ENCODE data around the gene PDCD4.

DNA sequence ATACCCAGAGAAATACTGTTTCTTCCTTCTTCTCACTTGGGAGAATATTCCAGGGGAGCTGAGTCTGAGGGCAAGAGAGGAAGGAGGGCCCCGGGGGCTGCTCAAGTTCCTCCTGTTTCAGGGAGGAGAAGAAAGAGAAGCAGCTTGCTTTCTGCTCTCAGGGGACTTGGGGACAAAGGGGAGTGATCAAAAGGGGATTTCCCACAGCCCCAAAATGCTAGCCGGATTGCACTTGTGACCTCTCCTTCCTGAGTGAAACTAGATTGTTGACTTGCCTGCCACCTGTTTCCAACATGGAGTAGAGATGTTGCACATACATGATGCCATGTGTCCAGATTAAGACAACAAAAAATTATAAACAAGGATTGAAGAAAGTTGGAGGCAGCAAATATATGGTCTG, 28.7 kb upstream of the PDCD4 start:
- TF ChIP-seq, protein P1, sequence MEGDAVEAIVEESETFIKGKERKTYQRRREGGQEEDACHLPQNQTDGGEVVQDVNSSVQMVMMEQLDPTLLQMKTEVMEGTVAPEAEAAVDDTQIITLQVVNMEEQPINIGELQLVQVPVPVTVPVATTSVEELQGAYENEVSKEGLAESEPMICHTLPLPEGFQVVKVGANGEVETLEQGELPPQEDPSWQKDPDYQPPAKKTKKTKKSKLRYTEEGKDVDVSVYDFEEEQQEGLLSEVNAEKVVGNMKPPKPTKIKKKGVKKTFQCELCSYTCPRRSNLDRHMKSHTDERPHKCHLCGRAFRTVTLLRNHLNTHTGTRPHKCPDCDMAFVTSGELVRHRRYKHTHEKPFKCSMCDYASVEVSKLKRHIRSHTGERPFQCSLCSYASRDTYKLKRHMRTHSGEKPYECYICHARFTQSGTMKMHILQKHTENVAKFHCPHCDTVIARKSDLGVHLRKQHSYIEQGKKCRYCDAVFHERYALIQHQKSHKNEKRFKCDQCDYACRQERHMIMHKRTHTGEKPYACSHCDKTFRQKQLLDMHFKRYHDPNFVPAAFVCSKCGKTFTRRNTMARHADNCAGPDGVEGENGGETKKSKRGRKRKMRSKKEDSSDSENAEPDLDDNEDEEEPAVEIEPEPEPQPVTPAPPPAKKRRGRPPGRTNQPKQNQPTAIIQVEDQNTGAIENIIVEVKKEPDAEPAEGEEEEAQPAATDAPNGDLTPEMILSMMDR (IDR thresholded peaks at IDR 0.05), result no peak
- TF ChIP-seq POLR2A (IDR thresholded peaks at IDR 0.05), result peak in 1 of 4 donors; percentile 8
- TF ChIP-seq EP300 (IDR thresholded peaks at IDR 0.05), result no peak
- TF ChIP-seq POLR2AphosphoS5 (IDR thresholded peaks at IDR 0.05), result no peak

All from upper lobe of left lung (tissue), 4 donors.